Measurements from ENCODE around the gene KIF6.

KIF6 gene

GRCh38 chr6:39432330-39433025, 292.7 kb downstream of the KIF6 start:
- H3K9me2 ChIP-seq (ENCODE audit: low read depth, low read length) = no peaks in the 10 kb centered on the region

GRCh38 chr6:39430871-39431523, 294.2 kb downstream of the KIF6 start:
- no peaks in the 10 kb centered on the region for H3K9me3 ChIP-seq (ENCODE audit: low read length)
- no peak overlapping the region for H3K4me2 ChIP-seq (ENCODE audit: low read length)
- H3K9ac ChIP-seq (ENCODE audit: low read length) = no peak overlapping the region
- no peaks in the 10 kb centered on the region for H3F3A ChIP-seq (ENCODE audit: insufficient read depth, low read length)
- no peaks in the 10 kb centered on the region for H3K79me2 ChIP-seq (ENCODE audit: insufficient read depth, low read length)
- no peaks in the 10 kb centered on the region for H3K27me3 ChIP-seq (ENCODE audit: insufficient read depth, low read length)
- no peaks in the 10 kb centered on the region for H4K20me1 ChIP-seq (ENCODE audit: insufficient read depth, low read length)
- no peak overlapping the region for H3K4me3 ChIP-seq (ENCODE audit: low read depth, low read length, poor library complexity, severe bottlenecking)
- H2AFZ ChIP-seq (ENCODE audit: low read length) = no peak overlapping the region
- H3K36me3 ChIP-seq (ENCODE audit: insufficient read depth, low read length) = no peaks in the 10 kb centered on the region
- no peaks in the 10 kb centered on the region for H3K9me2 ChIP-seq (ENCODE audit: low read depth, low read length)
- no peaks in the 10 kb centered on the region for H3K4me1 ChIP-seq (ENCODE audit: insufficient read depth, low read length, severe bottlenecking)
- H3K27ac ChIP-seq (ENCODE audit: low read depth, low read length, poor library complexity, severe bottlenecking) = no peak overlapping the region
- TF ChIP-seq CTCF (IDR thresholded peaks at IDR 0.05; ENCODE audit: low read length) (no peak), EZH2 (IDR thresholded peaks at IDR 0.05; ENCODE audit: borderline replicate concordance, low read length) (no peak)

More at GRCh38 chr6:39432330-39433025, 292.7 kb downstream of the KIF6 start:
- Histone ChIP-seq H2AFZ (ENCODE audit: low read length) (no peak overlapping the region), H3K36me3 (ENCODE audit: insufficient read depth, low read length) (no peaks in the 10 kb centered on the region; the same call in 1 of the 2 replicates), H3F3A (ENCODE audit: insufficient read depth, low read length) (no peaks in the 10 kb centered on the region), H3K9me3 (ENCODE audit: low read length) (no peaks in the 10 kb centered on the region), H3K4me3 (ENCODE audit: low read depth, low read length, poor library complexity, severe bottlenecking) (no peak overlapping the region), H3K4me1 (ENCODE audit: insufficient read depth, low read length, severe bottlenecking) (no peaks in the 10 kb centered on the region), H3K79me2 (ENCODE audit: insufficient read depth, low read length) (no peaks in the 10 kb centered on the region), H3K27ac (ENCODE audit: low read depth, low read length, poor library complexity, severe bottlenecking) (no peak overlapping the region), H3K4me2 (ENCODE audit: low read length) (no peak overlapping the region), H3K27me3 (ENCODE audit: insufficient read depth, low read length) (no peaks in the 10 kb centered on the region), H4K20me1 (ENCODE audit: insufficient read depth, low read length) (no peaks in the 10 kb centered on the region), H3K9ac (ENCODE audit: low read length) (no peak overlapping the region)
- TF ChIP-seq CTCF (IDR thresholded peaks at IDR 0.05; ENCODE audit: low read length) = no peak
- no peak for TF ChIP-seq EZH2 (IDR thresholded peaks at IDR 0.05; ENCODE audit: borderline replicate concordance, low read length)

DNA sequence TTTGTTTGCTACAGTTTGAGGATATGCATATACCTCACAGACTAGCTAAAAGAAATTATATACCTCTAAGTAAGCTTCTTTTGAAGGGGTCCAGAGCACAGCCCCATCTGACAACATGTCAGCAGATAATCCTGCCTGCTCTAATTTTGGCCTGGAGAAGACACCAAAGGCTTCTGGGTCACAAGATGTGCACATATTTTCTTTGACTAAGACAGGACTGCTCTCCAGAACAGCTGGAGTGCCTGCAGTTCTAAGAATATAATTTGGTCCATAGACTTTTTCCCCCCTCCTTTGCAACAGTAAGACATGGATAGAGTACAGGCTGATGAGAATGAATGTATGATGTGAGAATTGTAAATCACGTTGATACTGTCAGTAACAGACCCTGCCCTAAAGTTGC, 294.8 kb downstream of the KIF6 start:
- no peaks in the 10 kb centered on the region for H3K79me2 ChIP-seq (ENCODE audit: insufficient read depth, low read length)
- no peak overlapping the region for H3K4me3 ChIP-seq (ENCODE audit: low read depth, low read length, poor library complexity, severe bottlenecking)
- H3K36me3 ChIP-seq (ENCODE audit: insufficient read depth, low read length) = no peaks in the 10 kb centered on the region
- no peaks in the 10 kb centered on the region for H3K9me2 ChIP-seq (ENCODE audit: low read depth, low read length)
- no peak for TF ChIP-seq EZH2 (IDR thresholded peaks at IDR 0.05; ENCODE audit: borderline replicate concordance, low read length)
- no peak for TF ChIP-seq CTCF (IDR thresholded peaks at IDR 0.05; ENCODE audit: low read length)
- no peaks in the 10 kb centered on the region for H3K4me1 ChIP-seq (ENCODE audit: insufficient read depth, low read length, severe bottlenecking)
- no peak overlapping the region for H3K27ac ChIP-seq (ENCODE audit: low read depth, low read length, poor library complexity, severe bottlenecking)
- no peak overlapping the region for H2AFZ ChIP-seq (ENCODE audit: low read length)
- no peak overlapping the region for H3K4me2 ChIP-seq (ENCODE audit: low read length)
- no peaks in the 10 kb centered on the region for H3K27me3 ChIP-seq (ENCODE audit: insufficient read depth, low read length)
- no peak overlapping the region for H3K9ac ChIP-seq (ENCODE audit: low read length)
- no peaks in the 10 kb centered on the region for H4K20me1 ChIP-seq (ENCODE audit: insufficient read depth, low read length)
- H3K9me3 ChIP-seq (ENCODE audit: low read length) = no peaks in the 10 kb centered on the region
- H3F3A ChIP-seq (ENCODE audit: insufficient read depth, low read length) = no peaks in the 10 kb centered on the region

Data from OCI-LY1 (cell line).